Effector memory CD4-positive, alpha-beta T cell (primary cell): ENCODE data around the gene PLCB1.

Experiments used
- DNase-seq, 3 donors: peaks; one replicate each; pipeline ENCODE4 v3.0.0-alpha.2; 2020
- H3K27ac ChIP-seq: 2 replicates; pipeline ENCODE4 v1.7.0; 2013; ENCODE audit warnings: mild to moderate bottlenecking, low read length, moderate library complexity; ENCODE audit not compliant: insufficient read depth, poor library complexity, severe bottlenecking
- H3K27me3 ChIP-seq: replicated peaks from 2 replicates; pipeline ENCODE4 v1.7.0; 2013; ENCODE audit warnings: mild to moderate bottlenecking, low read length; ENCODE audit not compliant: insufficient read depth, control insufficient read depth, poor library complexity, severe bottlenecking
- H3K36me3 ChIP-seq: 2 replicates; pipeline ENCODE4 v1.7.0; 2013; ENCODE audit warnings: mild to moderate bottlenecking, low read length, moderate library complexity; ENCODE audit not compliant: control insufficient read depth, insufficient read depth
- H3K4me1 ChIP-seq: 2 replicates; pipeline ENCODE4 v1.7.0; 2013; ENCODE audit warnings: low read length, mild to moderate bottlenecking; ENCODE audit not compliant: control insufficient read depth, insufficient read depth, poor library complexity, severe bottlenecking
- H3K4me3 ChIP-seq: 2 replicates; pipeline ENCODE4 v1.7.0; 2013; ENCODE audit warnings: low read length, low read depth, mild to moderate bottlenecking; ENCODE audit not compliant: insufficient read depth, poor library complexity, severe bottlenecking
- H3K9me3 ChIP-seq: 2 replicates; pipeline ENCODE4 v1.7.0; 2013; ENCODE audit warnings: mild to moderate bottlenecking, low read length, moderate library complexity; ENCODE audit not compliant: control insufficient read depth

PLCB1 gene

DNA sequence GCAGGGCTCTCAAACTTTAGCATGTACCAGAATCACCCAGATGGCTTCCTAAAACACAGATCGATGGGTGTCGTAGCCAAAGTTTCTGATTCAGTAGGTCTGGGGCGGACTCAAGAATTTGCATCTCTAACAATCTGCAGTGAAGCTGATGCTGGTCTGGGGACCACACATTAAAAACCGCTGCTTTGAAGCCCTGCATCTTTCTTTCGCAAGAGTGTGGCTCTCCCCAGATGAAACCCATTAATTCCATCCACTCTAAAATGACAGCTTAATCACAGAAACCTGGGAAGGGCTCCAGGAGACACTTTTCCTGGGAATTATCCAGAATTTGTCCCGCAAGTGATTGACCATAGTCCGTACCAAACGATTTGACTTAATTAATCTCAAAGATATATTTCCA is 617.0 kb downstream of the PLCB1 start:
- no peak for DNase-seq
- H3K9me3 ChIP-seq, result no peaks in the 10 kb centered on the region

DNA sequence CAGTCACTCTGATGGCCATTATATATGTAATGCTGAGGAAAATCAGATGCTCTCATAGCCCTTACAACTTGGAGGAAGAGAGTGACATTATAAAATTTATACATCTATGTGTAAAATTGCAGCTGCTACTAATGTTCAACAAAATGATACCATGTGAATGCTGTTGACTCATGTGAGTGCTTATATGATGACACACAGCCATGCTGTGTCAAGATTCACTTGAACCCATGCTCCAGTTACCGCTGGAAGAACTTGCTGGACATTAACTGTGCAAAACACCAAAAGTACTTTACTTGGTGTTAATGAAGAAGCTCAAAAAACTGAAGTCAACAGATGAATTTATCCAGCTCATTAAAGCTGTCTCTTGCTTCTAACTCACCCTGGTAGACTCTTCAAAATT is 617.9 kb downstream of the PLCB1 start:
- Histone ChIP-seq H3K27me3 (no peaks in the 10 kb centered on the region), H3K36me3 (no peaks in the 10 kb centered on the region), H3K4me3 (no peak overlapping the region), H3K9me3 (no peaks in the 10 kb centered on the region), H3K4me1 (no peaks in the 10 kb centered on the region), H3K27ac (no peak overlapping the region)
- DNase-seq, result no peak

More for the DNA sequence above, 617.0 kb downstream of the PLCB1 start:
- H3K27me3 ChIP-seq, result no peaks in the 10 kb centered on the region
- H3K4me1 ChIP-seq, result no peaks in the 10 kb centered on the region
- H3K4me3 ChIP-seq, result no peak overlapping the region
- no peaks in the 10 kb centered on the region for H3K36me3 ChIP-seq
- no peak overlapping the region for H3K27ac ChIP-seq

DNA sequence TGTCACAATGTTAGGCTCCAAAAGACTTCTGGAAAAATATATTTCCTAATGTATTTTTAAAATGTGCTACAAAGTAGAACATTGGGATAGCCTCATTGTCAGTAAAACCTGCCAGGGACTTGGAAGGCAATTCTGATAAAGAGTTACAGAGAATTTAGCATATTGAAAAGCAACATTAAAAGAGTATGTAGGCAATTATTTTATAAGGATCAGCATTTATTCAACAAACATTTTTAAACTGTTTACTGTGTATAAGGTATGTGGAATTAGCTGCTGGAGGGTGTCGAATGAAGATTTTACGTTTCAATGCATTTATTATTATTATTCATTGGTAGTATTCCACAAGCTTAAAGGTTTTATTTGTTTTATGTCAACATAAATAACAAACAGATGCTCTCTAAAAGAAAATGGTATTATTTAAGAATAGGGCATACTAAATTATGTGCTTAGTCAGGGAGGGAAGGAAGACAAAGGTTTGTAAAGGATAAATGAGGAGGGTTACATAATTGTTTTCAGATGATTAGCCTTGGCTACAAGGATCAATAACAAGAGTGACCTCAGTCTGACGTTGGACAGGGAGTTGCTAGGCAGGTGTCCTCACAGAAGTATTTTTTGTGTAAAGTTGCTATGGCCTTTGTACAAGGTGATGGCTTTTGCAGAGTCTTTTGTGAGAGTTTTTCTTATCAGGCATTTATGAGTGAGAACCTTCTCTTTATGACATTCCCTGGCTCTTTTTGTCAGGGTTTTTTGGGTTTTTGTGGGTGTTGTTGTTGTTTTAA is 623.5 kb downstream of the PLCB1 start:
- H3K4me3 ChIP-seq, result no peak overlapping the region
- H3K27me3 ChIP-seq, result no peaks in the 10 kb centered on the region
- DNase-seq, result no peak

DNA sequence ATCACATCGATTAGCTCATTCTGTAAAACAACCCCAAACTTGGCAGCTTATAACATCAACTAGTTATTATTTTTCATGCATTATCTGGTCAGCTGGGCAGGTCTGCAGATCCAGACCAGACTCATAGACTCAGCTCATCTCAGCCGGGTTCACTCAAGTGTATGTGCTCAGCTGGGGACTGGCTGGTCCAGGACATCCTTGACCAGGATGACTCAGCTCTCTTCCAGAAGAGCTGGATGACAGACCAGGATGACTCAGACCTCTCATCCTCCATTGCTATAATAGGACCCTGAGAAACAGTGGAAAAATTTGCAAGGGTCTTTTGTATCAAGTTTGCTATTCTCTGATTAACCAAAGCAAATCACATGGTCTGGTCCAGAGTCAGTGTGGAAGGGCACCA is 624.3 kb downstream of the PLCB1 start:
- Histone ChIP-seq H3K36me3 (no peaks in the 10 kb centered on the region), H3K27me3 (no peaks in the 10 kb centered on the region), H3K27ac (no peak overlapping the region), H3K9me3 (no peaks in the 10 kb centered on the region), H3K4me3 (no peak overlapping the region), H3K4me1 (no peaks in the 10 kb centered on the region)
- DNase-seq, result no peak

More for the DNA sequence above, 623.5 kb downstream of the PLCB1 start:
- Histone ChIP-seq H3K36me3 (no peaks in the 10 kb centered on the region), H3K4me1 (no peaks in the 10 kb centered on the region), H3K27ac (no peak overlapping the region), H3K9me3 (no peaks in the 10 kb centered on the region)

DNA sequence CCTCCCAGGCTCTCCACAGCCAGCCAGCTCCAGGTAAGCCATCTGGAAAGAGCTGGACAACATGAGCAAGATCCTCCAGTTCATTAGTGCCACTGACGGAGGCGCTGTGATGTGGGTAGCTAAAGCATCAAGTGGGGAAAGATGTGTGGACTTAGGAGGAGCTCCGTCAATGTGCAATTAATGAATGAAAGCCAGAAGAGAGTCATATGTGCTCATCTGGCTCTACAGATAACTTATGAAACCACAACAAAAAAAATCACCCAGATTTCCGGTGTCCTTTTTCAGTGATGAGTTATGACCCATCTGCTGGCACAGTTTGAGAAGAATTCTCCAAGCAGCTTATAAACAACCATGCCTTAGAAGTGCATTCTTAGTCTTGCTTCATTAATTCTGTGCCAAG is 625.1 kb downstream of the PLCB1 start:
- no peaks in the 10 kb centered on the region for H3K36me3 ChIP-seq
- no peak for DNase-seq
- no peak overlapping the region for H3K27ac ChIP-seq
- H3K4me1 ChIP-seq, result no peaks in the 10 kb centered on the region
- H3K9me3 ChIP-seq, result no peaks in the 10 kb centered on the region
- H3K4me3 ChIP-seq, result no peak overlapping the region
- no peaks in the 10 kb centered on the region for H3K27me3 ChIP-seq

DNA sequence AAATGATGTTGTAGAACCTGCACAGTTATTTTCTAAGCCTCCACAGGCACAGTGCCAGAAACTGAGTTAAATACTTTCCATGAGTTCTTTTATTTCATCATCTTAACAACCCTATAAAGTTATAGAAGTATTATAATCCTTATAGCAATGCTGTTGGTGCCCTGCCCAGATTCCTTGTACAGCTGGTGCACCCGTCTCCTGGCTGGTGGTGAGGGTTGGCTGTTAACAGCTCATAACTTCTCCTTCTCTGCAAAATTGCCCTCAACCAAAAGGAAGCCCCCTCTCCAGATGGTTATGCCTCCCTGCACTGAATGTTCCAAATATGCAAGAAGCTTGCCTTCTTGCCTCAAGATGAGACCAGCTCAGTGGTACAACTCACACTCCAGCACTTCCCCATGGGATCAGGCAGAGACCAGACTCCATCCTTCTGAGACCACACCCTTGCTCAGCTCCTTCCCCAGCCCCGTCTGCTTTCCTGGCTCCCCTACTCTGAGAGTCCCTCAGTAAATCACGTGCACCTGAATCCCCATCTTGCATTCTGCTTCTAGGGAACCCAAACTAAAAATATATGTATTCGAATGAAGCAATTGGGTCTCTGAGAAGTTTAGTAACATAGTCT is 632.4 kb downstream of the PLCB1 start:
- H3K36me3 ChIP-seq, result no peaks in the 10 kb centered on the region
- H3K27me3 ChIP-seq, result no peaks in the 10 kb centered on the region

DNA sequence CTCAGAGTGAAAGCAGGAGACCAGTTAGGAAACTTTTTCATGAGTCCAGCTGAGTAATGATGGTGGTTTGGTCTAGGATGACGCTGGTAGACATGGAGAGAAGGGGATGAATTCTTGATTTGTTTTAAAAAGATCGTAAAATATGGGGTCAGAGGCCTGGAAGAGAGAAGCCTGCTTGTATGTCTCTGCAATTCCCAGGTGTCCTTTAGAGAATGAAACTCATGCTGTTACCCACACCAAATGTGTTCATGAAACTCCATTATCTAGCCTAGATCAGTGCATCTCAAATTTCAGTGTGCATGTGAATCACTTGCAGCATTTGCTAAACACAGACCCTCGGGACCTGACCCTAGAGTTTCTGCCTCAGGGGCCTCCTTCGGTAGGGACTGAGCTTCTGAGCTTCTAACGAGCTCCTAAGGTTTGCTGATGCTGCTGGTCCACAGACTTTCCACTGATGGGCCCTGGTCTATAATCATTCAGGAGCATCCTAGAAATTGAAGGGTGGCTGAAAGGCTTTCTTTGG is 634.9 kb downstream of the PLCB1 start:
- H3K27ac ChIP-seq, result no peak overlapping the region
- H3K4me1 ChIP-seq, result no peaks in the 10 kb centered on the region
- no peak for DNase-seq
- no peak overlapping the region for H3K4me3 ChIP-seq
- H3K36me3 ChIP-seq, result no peaks in the 10 kb centered on the region
- H3K9me3 ChIP-seq, result no peaks in the 10 kb centered on the region
- no peaks in the 10 kb centered on the region for H3K27me3 ChIP-seq

More for the DNA sequence above, 632.4 kb downstream of the PLCB1 start:
- no peaks in the 10 kb centered on the region for H3K4me1 ChIP-seq
- H3K4me3 ChIP-seq, result no peak overlapping the region
- H3K9me3 ChIP-seq, result no peaks in the 10 kb centered on the region
- DNase-seq, result no peak
- no peak overlapping the region for H3K27ac ChIP-seq

DNA sequence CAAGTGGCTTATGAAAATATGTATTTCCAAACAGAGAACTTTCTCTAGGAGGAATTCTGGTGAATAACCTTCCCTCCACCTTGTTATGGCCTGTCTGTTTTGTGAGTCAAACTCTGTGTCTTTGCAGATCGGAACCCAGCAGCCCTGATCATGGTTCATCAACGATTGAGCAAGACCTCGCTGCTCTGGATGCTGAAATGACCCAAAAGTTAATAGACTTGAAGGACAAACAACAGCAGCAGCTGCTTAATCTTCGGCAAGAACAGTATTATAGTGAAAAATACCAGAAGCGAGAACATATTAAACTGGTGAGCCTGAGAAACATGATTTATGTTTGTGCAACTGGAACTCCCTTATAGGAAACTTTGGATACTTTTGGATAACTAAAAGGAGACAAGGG is 642.3 kb downstream of the PLCB1 start:
- DNase-seq, result no peak
- Histone ChIP-seq H3K4me3 (no peak overlapping the region), H3K36me3 (no peaks in the 10 kb centered on the region), H3K27ac (no peak overlapping the region), H3K27me3 (no peaks in the 10 kb centered on the region), H3K9me3 (no peaks in the 10 kb centered on the region), H3K4me1 (peaks cover 2% of the 10 kb centered on the region)

DNA sequence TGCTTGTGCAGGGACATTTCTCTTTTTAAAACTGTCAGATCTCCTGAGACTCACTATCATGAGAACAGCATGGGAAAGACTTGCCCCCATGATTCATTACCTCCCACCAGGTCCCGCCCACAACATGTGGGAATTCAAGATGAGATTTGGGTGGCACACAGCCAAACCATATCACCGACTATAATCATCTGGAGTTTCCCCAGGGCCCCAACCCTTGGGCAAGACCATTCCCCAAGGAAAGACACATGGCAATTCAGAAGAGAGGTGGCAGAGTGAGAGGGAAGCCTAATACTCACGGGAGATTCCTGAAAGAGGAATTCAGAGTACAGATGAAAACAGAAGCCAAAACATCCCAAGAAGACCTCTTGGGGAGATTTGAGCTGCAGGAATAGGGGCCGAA is 645.8 kb downstream of the PLCB1 start:
- Histone ChIP-seq H3K4me1 (peaks cover 2% of the 10 kb centered on the region), H3K4me3 (no peak overlapping the region), H3K27ac (no peak overlapping the region), H3K36me3 (no peaks in the 10 kb centered on the region), H3K27me3 (no peaks in the 10 kb centered on the region), H3K9me3 (no peaks in the 10 kb centered on the region)
- no peak for DNase-seq

DNA sequence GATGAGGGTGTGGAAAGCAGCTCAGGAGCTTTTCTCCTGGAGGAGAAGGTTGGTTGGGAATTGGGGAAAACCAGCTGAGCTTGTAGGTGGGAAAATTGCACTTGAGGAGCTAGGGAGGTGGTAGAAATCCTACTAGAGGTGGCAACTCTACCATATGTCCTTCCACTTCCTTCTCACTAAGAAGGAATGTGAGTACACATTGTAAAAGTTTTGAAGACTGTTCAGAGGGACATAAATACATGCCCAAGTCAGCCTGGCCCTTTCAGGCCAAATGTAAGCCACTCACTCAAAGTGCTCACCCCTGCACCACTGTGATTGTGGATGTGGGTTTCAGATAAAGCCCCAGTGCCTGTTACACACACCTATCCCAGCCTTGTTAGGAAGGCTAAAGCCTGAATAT is 646.3 kb downstream of the PLCB1 start:
- H3K9me3 ChIP-seq, result no peaks in the 10 kb centered on the region
- DNase-seq, result no peak
- no peak overlapping the region for H3K4me3 ChIP-seq
- no peak overlapping the region for H3K27ac ChIP-seq
- H3K4me1 ChIP-seq, result peaks cover 2% of the 10 kb centered on the region
- H3K36me3 ChIP-seq, result no peaks in the 10 kb centered on the region
- no peaks in the 10 kb centered on the region for H3K27me3 ChIP-seq
